HG02763 (cell line): ENCODE results near the gene GABARAPL1.

ENCODE experiments used
- ATAC-seq: cut with Tn5 transposase; IDR thresholded peaks from one replicate; pipeline ENCODE4 v1.9.1; 2021; ENCODE audit warnings: mild to moderate bottlenecking, moderate library complexity; ENCODE audit not compliant: unreplicated experiment

GABARAPL1 gene

DNA sequence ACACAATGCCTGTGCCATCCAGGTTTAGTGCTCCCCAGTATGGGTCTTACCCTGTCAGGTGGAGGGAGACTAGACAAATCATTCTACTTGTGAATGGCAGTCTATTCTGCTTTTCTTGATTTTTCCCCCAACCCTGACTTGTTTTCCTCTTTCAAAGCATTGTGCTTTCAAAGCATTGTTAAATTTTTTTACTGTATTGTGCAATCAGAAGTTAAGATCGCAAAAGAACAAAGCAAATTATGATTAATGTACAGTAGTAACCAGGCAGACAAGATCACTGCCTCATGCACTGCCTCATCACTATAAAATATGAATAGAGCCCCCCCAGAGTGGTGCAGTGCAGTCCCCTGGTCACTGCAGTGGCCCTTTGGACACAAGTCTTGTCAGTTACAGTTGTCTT, 14.1 kb downstream of the GABARAPL1 start:
- no peak for ATAC-seq

DNA sequence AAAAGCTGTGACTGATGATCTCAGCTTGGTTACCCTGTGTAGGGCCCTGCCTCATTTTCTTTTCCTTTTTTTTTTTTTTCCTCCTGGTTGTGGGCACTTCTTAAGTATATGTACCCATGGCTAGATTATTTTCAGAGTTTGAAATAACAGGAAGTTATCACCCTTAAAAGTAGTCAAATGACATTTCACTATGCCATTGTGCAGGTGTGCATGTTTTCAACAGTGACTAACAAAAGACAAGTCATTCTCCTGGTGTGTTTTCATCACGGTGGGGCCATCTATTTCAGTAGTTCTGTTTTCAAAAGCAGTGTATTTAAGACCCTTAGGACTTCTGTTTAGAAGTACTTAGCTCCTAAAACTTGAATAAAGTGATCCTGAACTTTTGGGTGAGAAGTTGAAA, 15.0 kb downstream of the GABARAPL1 start:
- no peak for ATAC-seq

DNA sequence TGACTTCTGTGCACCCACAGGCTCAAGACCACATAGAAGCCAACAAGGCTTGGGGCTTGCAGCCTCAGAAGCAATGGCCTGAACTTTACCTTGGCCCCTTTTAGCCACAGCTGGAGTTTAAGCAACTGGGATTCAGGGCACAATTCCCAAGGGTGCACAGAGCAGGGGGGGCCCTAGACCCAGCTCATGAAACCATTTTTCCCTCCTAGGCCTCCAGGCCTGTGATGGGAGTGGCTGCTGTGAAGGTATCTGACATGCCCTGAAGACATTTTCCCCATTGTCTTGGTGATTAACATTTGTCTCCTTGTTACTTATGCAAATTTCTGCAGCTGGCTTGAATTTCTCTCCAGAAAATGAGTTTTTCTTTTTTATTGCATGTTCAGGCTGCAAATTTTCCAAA, 21.9 kb downstream of the GABARAPL1 start:
- ATAC-seq = no peak

DNA sequence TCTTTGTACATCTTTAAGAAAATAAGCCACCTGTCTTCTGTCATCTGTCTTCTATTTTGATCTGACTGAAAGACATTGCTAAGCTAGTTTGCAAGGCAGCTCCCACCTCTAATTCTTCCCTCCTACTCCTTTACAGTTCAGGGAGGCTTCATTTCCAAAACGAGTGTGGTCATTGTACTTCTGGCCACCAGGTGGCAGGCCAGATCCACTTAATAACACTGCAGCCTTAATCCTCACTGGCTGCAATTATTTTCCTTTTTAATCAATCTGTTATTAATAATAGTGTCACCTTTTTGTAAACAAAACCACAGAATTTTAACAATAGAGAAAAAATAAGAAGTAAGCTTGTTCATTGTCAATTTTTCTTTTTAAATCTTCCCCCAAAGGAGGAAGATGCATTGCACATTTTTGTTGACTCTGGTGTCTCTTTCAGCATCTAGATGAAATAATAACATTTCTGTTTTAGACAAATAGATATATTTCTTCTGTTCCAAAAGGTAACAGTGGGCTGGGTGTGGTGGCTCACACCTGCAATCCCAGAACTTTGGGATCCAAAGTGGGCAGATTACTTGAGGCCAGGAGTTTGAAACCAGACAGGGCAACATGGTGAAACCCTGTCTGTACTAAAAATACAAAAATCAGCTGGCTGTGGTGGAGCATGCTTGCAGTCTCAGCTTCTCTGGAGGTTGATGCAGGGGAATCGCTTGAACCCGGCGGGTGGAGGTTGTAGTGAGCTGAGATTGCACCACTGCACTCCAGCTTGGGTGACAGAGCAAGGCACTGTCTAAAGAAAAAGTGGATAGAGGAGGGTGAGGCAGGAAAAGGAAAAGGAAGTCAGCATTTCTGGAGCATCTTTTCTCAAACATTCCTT, 23.3 kb downstream of the GABARAPL1 start:
- no peak for ATAC-seq

DNA sequence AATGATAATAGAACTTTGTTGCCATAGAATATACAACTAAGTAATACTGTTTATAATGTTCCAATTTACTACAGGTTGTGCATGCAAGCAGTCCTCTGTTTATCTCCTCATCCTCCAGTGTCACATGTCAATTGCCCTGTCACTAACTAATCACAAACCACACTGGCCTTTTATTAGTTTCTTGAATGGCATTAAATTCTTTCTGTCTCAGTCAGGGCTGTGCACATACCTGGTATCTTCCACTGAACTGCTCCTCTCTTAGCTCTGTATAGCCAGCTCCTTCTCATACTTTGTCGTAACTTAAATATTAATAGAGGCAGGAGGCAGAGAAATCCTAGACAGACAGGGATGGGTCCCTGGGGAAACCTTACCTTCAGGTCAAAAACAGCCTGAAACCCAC, 24.0 kb downstream of the GABARAPL1 start:
- no peak for ATAC-seq

DNA sequence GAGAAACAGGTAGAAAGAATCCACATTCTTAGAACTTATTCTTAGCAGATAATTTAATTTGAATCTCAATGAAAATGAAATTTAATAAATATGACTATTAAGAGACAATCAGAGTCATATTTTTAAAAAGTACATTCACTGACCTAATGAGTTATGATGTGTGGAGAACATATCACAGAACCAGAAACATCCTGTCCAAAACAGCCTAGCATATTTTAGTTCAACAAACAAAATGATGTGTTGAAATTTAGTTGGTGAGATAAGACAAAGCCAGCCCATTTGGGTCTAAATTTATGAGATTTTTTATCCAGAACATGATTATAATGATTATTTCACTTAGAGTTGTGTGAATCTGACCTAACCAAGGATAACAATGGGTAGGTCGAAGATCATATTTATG, 25.8 kb downstream of the GABARAPL1 start:
- ATAC-seq = no peak

DNA sequence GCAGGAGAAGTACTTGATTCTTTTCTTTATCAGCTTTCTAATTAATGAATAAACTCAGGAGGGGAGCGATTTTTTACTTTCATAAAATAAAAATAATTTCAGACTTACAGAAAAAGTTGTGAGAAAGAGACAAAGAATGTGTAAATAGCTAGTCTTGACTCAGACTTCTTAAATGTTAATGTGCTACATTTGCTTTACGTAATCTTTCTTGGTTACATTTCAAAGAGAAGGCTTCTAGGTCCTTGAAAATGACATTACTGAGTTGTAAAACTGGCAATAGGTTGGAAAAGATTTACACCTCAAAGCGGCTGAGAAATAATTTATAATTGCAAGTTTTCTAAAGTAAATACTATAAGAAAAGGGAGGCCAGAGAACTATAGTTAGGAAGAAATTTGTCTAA, 28.6 kb downstream of the GABARAPL1 start:
- no peak for ATAC-seq

DNA sequence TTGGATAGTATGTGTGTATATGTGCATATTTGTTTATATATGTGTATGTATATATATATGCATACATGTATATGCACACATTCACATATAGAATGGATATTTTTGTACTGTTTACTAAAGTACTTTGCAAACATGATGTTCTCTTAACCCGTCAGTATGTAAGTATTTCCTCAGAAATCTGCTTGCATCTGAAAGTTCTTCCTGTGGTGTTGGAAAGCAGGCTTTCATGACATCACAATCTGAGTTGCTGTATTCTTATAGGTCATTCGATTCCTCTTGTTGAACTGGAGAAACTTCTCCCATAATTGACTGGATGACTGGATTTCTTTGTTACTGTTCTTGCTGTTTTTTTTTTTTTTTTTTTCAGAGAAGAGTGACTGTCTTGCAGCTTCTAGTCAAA, 29.1 kb downstream of the GABARAPL1 start:
- no peak for ATAC-seq

DNA sequence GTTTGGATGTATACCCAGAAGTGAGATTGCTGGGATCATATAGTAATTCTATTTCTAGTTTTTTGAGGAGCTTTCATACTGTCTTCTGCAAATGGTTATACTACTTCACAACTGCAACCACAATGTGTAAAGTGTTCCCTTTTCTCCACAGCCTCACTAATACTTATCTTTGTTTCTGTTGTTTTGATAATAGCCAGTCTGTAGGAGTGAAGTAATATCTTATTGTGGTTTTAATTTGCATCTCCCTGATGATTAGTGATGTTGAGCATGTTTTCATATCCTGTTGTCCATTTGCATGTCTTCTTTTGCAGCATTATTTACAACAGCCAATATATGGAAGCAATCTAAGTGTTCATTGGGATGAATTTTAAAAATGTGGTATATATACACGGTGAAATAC, 29.9 kb downstream of the GABARAPL1 start:
- no peak for ATAC-seq

DNA sequence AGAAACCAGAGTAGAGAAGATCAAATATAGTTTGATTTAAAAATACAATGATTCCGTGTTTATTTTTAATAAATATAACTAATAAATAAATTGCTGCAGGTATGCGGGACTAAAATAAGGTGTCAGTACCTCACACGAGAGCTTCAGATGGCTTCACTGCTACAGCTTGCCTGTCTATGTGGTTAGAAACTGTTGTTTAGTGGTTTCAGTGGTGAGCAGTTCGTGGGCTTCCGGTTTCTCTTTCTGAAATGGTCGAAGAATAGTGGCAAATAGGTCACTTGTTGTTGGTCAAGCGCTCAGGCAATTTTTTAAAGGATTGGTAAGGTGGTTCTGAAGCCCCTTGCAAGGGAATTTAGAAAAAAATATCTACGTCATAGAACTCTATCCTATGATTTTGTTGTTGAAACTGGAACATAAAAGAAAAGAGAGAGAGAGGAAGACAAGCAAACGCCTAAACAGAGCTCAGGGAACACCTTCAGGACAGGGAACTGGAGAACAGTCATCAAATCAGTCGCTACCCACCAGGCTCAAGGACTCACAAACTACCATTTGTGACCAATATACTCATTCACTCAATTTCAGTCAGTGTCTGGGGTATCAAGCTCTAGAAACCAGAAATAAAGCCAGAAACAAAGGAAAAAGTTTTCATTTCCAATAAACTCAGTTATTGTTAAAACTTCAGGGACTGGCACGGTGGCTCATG, 31.3 kb downstream of the GABARAPL1 start:
- peak; percentile 91 for ATAC-seq

DNA sequence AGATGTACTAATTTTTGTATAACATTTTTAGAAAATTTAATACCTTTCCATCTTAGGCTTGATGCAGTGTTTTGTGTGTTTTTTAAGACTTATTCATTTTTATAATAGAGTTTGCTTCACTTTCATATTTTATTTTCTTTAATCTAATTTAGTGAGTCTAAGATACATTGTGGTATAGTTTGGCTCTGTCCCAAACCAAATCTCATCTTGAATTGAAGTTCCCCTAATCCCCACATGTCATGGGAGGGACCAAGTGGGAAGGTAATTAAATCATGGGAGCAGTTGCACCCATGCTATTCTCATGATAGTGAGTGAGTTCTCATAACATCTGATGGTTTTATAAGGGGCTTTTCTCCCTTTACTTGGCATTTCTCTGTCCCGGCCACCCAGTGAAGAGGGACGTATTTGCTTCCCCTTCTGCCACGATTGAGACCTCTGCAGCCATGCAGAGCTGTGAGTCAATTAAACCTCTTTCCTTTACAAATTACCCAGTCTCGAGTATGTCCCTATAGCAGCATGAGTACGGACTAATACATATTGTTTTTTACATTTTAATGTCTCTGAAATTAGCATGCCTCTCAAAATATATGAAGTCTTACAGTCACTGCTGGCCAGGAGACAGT, 34.9 kb downstream of the GABARAPL1 start:
- ATAC-seq = no peak

DNA sequence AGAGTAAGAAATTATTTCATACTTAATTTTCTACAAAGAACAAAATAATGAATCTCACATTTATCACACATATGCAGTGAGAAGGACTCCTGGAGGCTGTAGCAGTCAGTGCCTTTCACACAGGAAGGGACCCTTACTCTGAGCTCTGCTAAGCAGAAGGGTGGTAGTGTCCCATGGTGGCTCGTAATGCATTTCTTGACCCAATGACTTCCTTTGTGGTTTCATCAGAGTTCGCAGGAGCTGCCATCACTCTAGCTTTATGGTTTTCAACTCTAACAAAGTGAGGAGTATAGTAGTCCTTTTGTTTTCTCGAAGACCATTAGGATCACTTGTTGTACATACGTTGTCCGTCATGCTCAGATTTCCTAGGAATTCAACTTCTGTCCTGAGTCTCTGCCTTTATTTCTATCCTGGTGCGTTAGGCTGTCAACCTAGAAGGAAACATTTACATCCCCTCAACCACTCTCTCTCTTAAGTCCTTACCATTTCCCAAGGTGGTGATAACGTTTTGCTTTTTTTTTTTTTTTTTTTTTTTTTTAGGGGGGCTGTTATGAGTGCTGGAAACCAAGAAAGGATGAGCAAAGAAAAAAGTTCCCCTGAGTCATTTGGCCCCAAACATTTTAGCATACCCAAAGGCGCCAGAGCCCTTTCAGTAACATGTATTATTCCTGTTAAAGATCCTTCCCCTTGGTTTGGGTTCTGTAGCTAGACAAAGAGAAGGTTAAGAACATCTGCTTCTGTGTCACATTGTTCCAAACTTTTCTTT, 37.2 kb downstream of the GABARAPL1 start:
- ATAC-seq = no peak

DNA sequence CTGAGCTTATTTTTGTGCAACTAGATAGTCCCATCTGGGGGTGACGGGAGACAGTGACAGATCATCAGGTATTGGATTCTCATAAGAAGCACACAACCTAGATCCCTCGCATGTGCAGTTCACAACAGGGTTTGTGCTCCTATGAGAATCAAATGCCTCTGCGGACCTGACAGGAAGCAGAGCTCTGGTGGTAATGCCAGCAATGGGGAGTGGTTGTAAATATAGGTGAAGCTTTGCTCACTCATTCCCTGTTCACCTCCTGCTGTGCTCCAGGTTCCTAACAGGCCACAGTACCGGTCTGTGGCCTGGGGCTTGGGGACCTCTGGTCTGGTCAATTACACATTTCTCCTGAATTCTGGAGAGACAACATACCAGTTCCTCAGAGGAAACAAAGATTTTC, 39.0 kb downstream of the GABARAPL1 start:
- ATAC-seq = no peak

DNA sequence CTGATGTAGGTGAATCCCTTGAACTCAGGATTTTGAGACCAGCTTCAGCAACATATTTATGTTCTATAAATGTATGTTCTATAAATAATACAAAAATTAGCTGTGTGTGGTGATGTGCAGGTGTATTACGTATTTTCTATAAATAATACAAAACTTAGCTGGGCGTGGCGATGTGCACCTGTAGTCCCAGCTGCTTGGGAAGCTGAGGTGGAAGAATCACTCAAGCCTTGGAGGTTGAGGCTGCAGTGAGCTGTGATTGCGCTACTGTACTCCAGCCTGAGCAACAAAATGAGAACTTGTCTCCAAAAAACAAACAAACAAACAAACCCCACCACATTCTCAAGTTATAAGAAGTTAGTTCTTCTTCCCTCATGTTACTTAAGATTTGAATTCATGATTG, 39.5 kb downstream of the GABARAPL1 start:
- ATAC-seq = no peak

DNA sequence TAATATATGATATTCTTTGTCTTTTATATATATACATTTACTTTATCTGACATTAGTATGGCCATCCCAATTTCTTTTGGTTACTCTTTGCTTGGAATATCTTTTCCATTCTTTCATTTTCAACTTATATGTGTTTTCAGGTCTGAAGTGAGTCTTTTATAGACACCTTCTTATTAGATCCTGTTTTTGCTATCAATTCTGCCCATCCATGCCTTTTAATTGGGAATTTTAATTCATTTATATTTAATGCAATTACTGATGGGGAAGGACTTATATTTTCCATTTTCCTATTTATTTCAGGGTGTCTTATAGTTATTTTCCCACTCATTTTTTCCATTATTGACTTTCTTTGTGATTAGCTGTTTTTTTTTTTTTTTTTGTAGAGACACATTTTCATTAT, 43.4 kb downstream of the GABARAPL1 start:
- no peak for ATAC-seq

DNA sequence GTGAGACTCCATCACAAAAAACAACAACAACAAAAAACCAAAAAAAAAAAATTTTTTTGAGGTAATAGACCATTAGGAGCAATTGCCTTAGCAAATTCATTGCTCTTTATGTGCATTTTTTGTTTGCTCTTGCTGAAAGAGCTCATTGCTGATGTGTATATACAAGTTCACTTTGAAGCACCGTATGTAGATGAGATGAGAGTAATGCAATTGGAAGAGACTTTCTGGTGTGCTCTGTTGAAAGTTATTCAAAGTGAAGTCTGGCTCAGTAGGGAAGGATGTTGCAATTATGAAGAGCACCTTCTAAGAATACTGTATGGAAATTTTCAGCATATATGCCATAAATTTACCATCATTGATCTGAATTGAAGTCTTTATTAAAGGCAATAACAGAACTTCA, 48.2 kb downstream of the GABARAPL1 start:
- no peak for ATAC-seq

DNA sequence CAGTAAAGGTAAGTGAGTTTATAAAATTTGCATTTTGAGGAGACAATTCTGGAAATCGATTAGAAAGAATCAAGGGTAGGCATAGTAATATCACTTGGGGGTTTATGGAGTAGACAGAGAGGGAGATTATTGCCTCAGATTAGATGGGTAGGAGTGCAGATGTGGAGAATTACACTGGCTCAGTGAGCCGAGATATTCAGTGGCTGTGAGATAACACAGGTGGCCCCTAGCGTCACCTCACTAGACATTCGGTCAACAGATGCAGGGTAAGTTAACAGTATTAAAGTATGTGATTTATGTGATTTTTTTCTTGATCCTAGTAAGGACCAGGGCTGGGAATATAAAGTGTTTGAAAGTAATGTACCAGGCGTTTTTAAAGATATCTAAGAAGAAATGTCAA, 55.4 kb downstream of the GABARAPL1 start:
- no peak for ATAC-seq

DNA sequence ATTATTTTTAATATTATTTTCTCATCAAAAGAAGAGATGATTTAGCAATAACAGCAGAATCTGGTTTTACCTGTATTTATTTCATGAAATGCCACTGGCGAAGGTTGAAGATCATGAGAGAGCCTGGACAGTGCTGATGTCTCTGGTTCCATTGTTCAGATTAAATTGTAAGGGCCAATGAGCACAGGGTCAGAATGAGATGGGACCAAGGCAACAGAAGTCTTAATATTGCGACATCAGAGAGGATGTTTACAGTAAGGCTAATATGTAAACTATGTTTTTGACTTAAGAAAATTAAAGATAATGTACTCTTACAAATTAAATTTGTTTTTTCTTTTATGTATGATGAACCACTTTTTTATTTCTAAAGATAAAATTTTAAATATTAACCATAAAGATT, 59.8 kb downstream of the GABARAPL1 start:
- ATAC-seq = no peak
